HL-60 (cell line): ENCODE data around the gene LINC00632.

Experiments used
- POLR2AphosphoS5 ChIP-seq: IDR thresholded peaks from 2 replicates; pipeline ENCODE4 v1.6.1; 2012; ENCODE audit warnings: low read depth
- SPI1 ChIP-seq: IDR thresholded peaks from 2 replicates; pipeline ENCODE4 v1.6.1; 2012; ENCODE audit warnings: low read depth, mild to moderate bottlenecking, borderline replicate concordance
- TF ChIP-seq, protein P1 (sequence below): IDR thresholded peaks from one replicate; pipeline ENCODE4 v1.5.1; 2011; ENCODE audit warnings: low read length, control low read depth, inconsistent platforms; ENCODE audit not compliant: insufficient read depth

DNA sequence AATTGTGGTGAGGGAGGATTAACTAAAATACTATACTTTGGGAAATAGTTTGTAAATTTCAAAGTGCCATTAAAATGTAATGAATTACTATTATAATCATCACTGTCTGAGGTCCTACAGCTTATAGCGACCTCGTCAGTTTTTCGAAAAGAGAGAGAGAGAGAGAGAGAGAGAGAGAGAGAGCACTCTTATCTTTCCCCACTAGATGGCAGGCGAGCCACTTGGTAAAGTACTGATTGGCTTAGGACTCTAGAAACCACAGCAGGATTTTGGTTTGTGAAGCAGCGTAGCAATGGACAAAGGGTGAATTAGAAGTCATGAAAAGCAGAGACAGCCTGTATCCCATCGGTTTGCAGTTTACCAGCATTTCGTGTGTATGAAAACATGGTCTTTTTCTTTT, 52.5 kb downstream of the LINC00632 start:
- TF ChIP-seq SPI1: no peak
- TF ChIP-seq, protein P1, sequence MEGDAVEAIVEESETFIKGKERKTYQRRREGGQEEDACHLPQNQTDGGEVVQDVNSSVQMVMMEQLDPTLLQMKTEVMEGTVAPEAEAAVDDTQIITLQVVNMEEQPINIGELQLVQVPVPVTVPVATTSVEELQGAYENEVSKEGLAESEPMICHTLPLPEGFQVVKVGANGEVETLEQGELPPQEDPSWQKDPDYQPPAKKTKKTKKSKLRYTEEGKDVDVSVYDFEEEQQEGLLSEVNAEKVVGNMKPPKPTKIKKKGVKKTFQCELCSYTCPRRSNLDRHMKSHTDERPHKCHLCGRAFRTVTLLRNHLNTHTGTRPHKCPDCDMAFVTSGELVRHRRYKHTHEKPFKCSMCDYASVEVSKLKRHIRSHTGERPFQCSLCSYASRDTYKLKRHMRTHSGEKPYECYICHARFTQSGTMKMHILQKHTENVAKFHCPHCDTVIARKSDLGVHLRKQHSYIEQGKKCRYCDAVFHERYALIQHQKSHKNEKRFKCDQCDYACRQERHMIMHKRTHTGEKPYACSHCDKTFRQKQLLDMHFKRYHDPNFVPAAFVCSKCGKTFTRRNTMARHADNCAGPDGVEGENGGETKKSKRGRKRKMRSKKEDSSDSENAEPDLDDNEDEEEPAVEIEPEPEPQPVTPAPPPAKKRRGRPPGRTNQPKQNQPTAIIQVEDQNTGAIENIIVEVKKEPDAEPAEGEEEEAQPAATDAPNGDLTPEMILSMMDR: peak; percentile 21
- TF ChIP-seq POLR2AphosphoS5: no peak
